OCI-LY1 (cell line): ENCODE results near the gene ZFR.

ENCODE experiments used
- H2AFZ ChIP-seq: fragments of 200-600 bp; sonication (generic), shearing (Covaris generic); 2 replicates; pipeline ENCODE4 v1.6.0; 2014; ENCODE audit warnings: antibody characterized with exemption, mild to moderate bottlenecking, low read length
- H3F3A ChIP-seq: fragments of 200-600 bp; sonication (generic), shearing (Covaris generic); 2 replicates; pipeline ENCODE4 v1.6.0; 2014; ENCODE audit warnings: mild to moderate bottlenecking, antibody characterized with exemption, low read length, moderate library complexity; ENCODE audit not compliant: insufficient read depth
- H3K27ac ChIP-seq: fragments of 200-600 bp; sonication (generic); 2 replicates; pipeline ENCODE4 v1.5.1; 2014; ENCODE audit warnings: low read length, mixed run types, mild to moderate bottlenecking, low read depth; ENCODE audit not compliant: poor library complexity, severe bottlenecking
- H3K27me3 ChIP-seq: fragments of 200-600 bp; sonication (generic); 2 replicates; pipeline ENCODE4 v1.6.0; 2014; ENCODE audit warnings: antibody characterized with exemption, mild to moderate bottlenecking, low read length, moderate library complexity; ENCODE audit not compliant: insufficient read depth
- H3K36me3 ChIP-seq: fragments of 200-600 bp; sonication (generic); 2 replicates; pipeline ENCODE4 v1.6.1; 2014; ENCODE audit warnings: mild to moderate bottlenecking, antibody characterized with exemption, low read length, moderate library complexity, mixed read lengths; ENCODE audit not compliant: insufficient read depth
- H3K4me1 ChIP-seq: fragments of 200-600 bp; sonication (generic); 2 replicates; pipeline ENCODE4 v1.5.1; 2014; ENCODE audit warnings: mild to moderate bottlenecking, low read length, moderate library complexity; ENCODE audit not compliant: insufficient read depth, severe bottlenecking
- H3K4me2 ChIP-seq: fragments of 200-600 bp; sonication (generic), shearing (Covaris generic); 2 replicates; pipeline ENCODE4 v1.6.1; 2014; ENCODE audit warnings: low read length
- H3K4me3 ChIP-seq: fragments of 200-600 bp; sonication (generic); 2 replicates; pipeline ENCODE4 v1.5.1; 2014; ENCODE audit warnings: low read length, low read depth, mild to moderate bottlenecking, mixed read lengths; ENCODE audit not compliant: poor library complexity, severe bottlenecking
- H3K79me2 ChIP-seq: fragments of 200-600 bp; shearing (Covaris generic); 2 replicates; pipeline ENCODE4 v1.6.1; 2016; ENCODE audit warnings: mixed run types, low read length, mixed read lengths; ENCODE audit not compliant: insufficient read depth
- H3K9ac ChIP-seq: fragments of 200-600 bp; sonication (generic), shearing (Covaris generic); 2 replicates; pipeline ENCODE4 v1.6.1; 2014; ENCODE audit warnings: mild to moderate bottlenecking, low read length, mixed read lengths
- H3K9me2 ChIP-seq: fragments of 200-600 bp; sonication (generic), shearing (Covaris generic); 2 replicates; pipeline ENCODE4 v1.6.1; 2014; ENCODE audit warnings: low read depth, mild to moderate bottlenecking, low read length, mixed read lengths
- H3K9me3 ChIP-seq: fragments of 200-600 bp; shearing (Covaris generic); 2 replicates; pipeline ENCODE4 v1.6.1; 2014; ENCODE audit warnings: low read length, mixed read lengths
- H4K20me1 ChIP-seq: fragments of 200-600 bp; sonication (generic), shearing (Covaris generic); 2 replicates; pipeline ENCODE4 v1.6.0; 2016; ENCODE audit warnings: mild to moderate bottlenecking, low read length; ENCODE audit not compliant: insufficient read depth
- EZH2 ChIP-seq: fragments of 200-600 bp; sonication (generic), shearing (Covaris generic); IDR thresholded peaks from 2 replicates; pipeline ENCODE4 v1.8.0; 2017; ENCODE audit warnings: borderline replicate concordance, mixed run types, mild to moderate bottlenecking, antibody characterized with exemption, low read length, moderate library complexity, mixed read lengths
- TF ChIP-seq, protein P1 (sequence below): fragments of 200-600 bp; sonication (generic), shearing (Covaris generic); IDR thresholded peaks from 2 replicates; pipeline ENCODE4 v1.5.1; 2017; ENCODE audit warnings: mild to moderate bottlenecking, antibody characterized with exemption, low read length, moderate library complexity, mixed read lengths

The ZFR gene

DNA sequence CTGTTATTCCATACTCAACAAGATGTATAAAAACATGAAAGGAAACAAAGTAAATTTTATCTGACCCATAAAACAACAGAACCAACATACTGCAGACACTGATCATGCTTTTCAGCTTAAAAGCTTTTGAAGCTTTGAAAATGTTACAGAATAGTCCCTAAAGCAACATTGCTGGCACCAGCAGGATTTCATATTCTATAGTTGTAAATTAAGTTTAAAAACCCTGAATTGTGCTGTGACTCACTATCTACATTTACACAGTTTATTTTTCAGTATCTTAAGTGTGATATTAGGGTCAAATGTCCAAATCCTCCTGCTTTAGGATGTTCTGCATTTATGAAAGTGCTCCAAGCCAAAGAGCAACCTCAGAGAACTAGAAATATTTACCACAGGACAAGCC lies 59.9 kb downstream of the ZFR start:
- H3K27me3 ChIP-seq = no peaks in the 10 kb centered on the region
- no peak overlapping the region for H3K9ac ChIP-seq
- H4K20me1 ChIP-seq = no peaks in the 10 kb centered on the region
- no peaks in the 10 kb centered on the region for H3K4me1 ChIP-seq
- H3K79me2 ChIP-seq = no peaks in the 10 kb centered on the region
- no peaks in the 10 kb centered on the region for H3K9me3 ChIP-seq
- H3K4me2 ChIP-seq = no peak overlapping the region
- no peak for TF ChIP-seq EZH2
- TF ChIP-seq, protein P1, sequence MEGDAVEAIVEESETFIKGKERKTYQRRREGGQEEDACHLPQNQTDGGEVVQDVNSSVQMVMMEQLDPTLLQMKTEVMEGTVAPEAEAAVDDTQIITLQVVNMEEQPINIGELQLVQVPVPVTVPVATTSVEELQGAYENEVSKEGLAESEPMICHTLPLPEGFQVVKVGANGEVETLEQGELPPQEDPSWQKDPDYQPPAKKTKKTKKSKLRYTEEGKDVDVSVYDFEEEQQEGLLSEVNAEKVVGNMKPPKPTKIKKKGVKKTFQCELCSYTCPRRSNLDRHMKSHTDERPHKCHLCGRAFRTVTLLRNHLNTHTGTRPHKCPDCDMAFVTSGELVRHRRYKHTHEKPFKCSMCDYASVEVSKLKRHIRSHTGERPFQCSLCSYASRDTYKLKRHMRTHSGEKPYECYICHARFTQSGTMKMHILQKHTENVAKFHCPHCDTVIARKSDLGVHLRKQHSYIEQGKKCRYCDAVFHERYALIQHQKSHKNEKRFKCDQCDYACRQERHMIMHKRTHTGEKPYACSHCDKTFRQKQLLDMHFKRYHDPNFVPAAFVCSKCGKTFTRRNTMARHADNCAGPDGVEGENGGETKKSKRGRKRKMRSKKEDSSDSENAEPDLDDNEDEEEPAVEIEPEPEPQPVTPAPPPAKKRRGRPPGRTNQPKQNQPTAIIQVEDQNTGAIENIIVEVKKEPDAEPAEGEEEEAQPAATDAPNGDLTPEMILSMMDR = no peak
- H3F3A ChIP-seq = no peaks in the 10 kb centered on the region
- peaks cover 85% of the 10 kb centered on the region for H3K36me3 ChIP-seq
- no peak overlapping the region for H3K27ac ChIP-seq
- no peak overlapping the region for H2AFZ ChIP-seq
- H3K4me3 ChIP-seq = no peak overlapping the region
- no peaks in the 10 kb centered on the region for H3K9me2 ChIP-seq

DNA sequence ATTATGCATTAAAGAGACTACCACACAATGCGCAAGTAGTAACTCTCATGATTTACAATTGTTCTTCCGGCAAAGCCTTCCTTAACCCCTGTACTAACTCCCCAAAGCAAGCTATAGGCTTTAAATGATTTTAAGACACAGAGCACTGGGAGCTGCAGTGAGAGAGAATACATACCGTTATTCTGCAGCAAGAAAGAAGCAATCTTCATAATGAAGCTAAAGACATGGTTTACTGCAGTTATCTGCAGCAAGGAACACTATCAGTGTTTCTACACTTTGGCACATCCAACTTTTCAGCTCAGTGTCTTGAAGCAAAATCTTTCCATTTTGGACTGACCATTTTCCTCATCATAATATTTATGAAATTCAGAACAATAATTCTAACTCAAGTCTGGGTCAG lies 61.0 kb downstream of the ZFR start:
- Histone ChIP-seq H3K27me3 (no peaks in the 10 kb centered on the region), H3K4me1 (no peaks in the 10 kb centered on the region), H3K4me3 (no peak overlapping the region), H3K9me3 (no peaks in the 10 kb centered on the region), H4K20me1 (no peaks in the 10 kb centered on the region), H3K27ac (no peak overlapping the region), H3K9me2 (no peaks in the 10 kb centered on the region), H2AFZ (no peak overlapping the region), H3K9ac (no peak overlapping the region), H3K4me2 (no peak overlapping the region), H3K79me2 (no peaks in the 10 kb centered on the region), H3F3A (no peaks in the 10 kb centered on the region), H3K36me3 (peaks cover 84% of the 10 kb centered on the region)
- TF ChIP-seq EZH2 = no peak
- TF ChIP-seq, protein P1 = no peak

DNA sequence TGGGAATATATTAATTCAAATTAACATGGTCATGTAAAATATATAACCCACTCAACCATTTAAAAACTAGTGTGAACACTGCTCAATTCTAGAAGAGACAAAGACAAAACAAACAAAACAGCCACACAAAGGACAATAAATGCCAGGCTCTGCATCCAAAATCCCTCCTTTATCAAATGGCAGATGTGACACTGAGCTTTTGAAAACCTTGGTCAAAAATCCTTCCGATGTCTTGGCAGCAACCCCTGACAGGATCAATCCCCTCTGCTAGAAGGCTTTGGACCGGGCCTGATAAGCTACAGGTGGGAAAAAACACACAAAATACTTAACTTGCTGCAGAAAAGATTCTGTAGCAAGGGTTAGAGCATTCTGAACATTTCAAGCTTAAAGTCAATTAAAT lies 61.5 kb downstream of the ZFR start:
- no peaks in the 10 kb centered on the region for H3K9me3 ChIP-seq
- no peaks in the 10 kb centered on the region for H3K9me2 ChIP-seq
- H3K4me3 ChIP-seq = no peak overlapping the region
- H3K4me1 ChIP-seq = no peaks in the 10 kb centered on the region
- H3K4me2 ChIP-seq = no peak overlapping the region
- H3K9ac ChIP-seq = no peak overlapping the region
- H4K20me1 ChIP-seq = no peaks in the 10 kb centered on the region
- H2AFZ ChIP-seq = no peak overlapping the region
- no peaks in the 10 kb centered on the region for H3K79me2 ChIP-seq
- H3F3A ChIP-seq = no peaks in the 10 kb centered on the region
- no peak overlapping the region for H3K27ac ChIP-seq
- H3K36me3 ChIP-seq = peaks cover 84% of the 10 kb centered on the region
- H3K27me3 ChIP-seq = no peaks in the 10 kb centered on the region
- no peak for TF ChIP-seq EZH2
- TF ChIP-seq, protein P1 = no peak
